T-helper 2 cell treated with Interferon-gamma antibody and Interleukin-4, amounts not matched to agents 100 ng/mL and 5 ng/mL, for 36 hours (primary cell): ENCODE data around the gene MT1B. TPM values are rescaled to one million over a fixed set of nuclear protein-coding genes. Genes with fewer than 3 reads are reported as not detected.
"Not testable (repeated sequence)": the region's sequence is repeated elsewhere in the genome, so short reads cannot be mapped to it uniquely, and the experiment has no call there.

Experiments used
- intact Hi-C: fragments of 100-400 bp; cut with micrococcal nuclease; formaldehyde crosslinking; loops from one replicate; pipeline ENCODE4 v1.15.1; 2023
- total RNA-seq: library from RNA; stranded (reverse); gene quantifications from 2 replicates; pipeline ENCODE4 v1.2.3, GENCODE V29; 2022

Gene MT1B
- total RNA-seq, 1 donor from 2014 or later, result not detected

DNA sequence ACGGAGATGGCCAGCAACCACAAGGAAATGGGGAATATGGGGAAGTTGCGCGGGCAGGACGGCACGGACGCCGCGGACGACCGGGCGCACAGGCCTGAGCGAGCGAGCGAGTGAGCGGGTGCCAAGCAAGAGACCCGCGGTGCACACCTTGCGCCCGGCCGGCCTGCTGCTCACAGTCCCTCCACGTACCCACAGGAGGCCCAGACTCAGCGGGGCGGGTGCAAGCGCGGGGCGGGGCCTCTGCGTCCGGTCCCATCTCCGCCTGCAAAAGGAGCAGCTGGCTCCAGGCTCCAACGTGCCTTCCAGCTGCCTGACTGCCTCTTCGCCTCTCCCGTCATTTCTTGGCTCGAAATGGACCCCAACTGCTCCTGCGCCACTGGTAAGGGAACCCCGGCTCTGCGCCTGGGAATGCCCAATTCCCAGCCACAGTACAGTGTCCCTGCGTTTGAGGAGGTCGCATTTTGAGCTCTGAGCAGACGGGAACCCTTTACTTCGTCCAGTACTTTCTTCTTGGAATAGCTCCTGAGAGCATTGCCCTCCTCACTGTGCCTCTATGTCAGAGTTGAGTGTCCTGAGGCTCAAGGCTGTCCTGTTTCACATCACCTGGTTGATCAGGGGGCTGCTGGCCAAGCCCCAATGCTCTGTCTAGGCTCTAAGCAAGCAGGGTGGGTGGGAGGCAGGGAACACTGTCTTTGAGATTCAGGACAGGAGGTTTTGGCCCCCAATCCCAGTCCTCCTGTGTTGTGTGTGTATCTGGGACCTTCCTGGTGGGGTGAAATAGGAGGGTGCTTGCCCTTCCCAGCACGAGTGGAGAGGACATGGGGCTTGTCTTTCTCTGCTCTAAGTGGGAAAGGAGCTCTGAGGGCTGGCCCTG, 34.2 kb upstream of the MT1B start:
- intact Hi-C loops, result loop anchor here (1.0 to 2.0 kb wide), 2 partner anchors 9 to 21 kb away; partner anchors contain the start of genes MT1A and MT2A

DNA sequence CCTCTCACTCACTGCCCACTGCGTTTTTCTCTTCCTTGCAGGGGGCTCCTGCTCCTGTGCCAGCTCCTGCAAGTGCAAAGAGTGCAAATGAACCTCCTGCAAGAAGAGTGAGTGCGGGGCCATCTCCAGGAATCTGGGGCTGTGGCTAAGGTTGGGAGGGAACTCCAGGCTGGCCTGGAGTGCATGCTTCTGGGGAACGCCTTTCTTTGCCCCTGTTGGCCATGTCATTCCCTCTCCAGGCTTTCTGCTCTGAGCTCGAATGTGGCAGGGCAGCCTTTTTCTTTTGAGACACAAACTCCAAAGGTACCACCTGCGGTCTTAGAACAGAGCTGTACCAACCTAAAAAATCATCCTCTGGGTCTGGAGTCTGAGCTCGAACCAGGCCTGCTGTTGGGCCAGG, 33.5 kb upstream of the MT1B start:
- intact Hi-C loops, result no loop called here

DNA sequence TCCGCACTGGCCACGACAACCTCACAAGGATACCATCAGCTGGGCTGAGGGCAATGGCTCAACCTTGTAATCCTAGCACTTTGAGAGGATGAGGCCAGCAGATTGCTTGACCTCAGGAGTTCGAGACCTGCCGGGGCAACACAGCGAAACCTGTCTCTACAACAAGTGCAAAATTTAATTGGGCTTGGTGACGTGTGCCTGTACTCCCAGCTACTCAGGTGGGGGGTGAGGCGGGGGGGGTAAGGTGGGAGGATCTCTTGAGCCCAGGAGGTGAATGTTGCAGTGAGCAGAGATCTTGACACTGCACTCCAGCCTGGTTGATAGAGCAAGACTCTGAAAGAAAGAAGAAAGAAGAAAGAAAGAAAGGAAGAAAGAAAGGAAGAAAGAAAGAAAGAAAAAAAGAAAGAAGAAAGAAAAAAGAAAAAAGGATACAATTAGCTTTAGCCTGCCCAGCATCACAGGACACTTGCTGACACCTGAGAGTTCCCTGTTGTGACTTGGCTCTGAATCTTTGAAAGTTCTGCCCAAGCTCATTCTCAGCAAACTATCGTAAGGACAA, 31.3 kb upstream of the MT1B start:
- intact Hi-C loops, result no loop called here

DNA sequence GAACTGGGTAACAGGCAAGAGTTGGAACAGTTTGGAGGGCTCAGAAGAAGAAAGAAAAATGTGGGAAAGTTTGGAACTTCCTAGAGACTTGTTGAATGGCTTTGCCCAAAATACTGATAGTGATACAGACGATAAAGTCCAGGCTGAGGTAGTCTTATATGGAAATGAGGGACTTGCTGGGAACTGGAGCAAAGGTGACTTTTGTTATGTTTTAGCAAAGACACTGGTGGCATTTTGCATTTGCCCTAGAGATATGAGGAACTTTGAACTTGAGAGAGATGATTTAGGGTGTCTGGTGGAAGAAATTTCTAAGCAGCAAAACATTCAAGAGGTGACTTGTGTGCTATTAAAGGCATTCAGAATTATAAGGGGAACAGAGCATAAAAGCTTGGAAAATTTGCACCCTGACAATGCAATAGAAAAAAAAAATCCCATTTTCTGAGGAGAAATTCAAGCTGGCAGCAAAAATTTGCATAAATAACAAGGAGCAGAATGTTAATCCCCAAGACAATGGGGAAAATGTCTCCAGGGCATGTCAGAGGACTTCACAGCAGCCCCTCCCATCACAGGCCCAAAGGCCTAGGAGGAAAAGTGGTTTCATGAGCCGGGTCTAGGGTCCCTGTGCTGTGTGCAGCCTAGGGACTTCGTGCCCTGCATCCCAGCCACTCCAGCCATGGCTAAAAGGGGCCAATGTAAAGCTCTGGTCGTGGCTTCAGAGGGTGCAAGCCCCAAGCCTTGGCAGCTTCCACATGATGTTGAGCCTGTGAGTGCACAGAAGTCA, 29.8 kb upstream of the MT1B start:
- intact Hi-C loops, result not testable (repeated sequence)

DNA sequence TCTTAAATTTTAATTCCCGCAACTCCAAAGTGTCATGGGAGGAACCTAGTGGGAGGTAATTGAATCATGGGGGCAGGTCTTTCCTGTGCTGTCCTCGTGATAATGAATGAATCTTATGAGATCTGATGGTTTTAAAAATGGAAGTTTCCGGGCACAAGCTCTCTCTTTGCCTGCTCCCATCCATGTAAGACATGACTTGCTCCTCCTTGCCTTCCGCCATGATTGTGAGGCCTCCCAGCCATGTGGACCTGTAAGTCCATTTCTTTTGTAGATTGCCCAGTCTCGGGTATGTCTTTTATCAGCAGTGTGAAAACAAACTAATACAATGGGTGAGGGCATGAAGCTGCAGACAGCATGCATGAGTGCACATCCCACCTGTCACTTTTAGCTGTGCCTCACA, 28.5 kb upstream of the MT1B start:
- intact Hi-C loops, result not testable (repeated sequence)

DNA sequence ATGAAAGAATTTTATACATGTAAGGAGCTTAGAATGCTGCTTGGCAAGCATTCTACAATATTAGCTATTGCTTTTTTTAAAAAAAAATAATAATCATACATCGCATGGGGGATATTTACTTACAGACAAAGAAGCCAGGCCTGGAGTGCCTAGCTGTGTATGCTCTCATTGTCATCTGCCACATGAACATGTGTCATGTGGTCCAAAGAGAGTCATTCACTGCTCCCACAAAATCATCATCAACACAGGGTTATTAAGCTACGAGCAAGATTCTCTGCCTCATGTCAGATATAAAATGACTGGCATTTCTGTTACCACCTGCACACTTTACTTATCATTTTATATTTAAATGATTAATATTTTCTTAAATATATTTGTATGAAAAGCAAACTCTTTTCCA, 28.0 kb upstream of the MT1B start:
- intact Hi-C loops, result loop anchor here (2.0 kb wide), 1 partner anchor 19 kb away; no protein-coding TSS in a partner anchor

DNA sequence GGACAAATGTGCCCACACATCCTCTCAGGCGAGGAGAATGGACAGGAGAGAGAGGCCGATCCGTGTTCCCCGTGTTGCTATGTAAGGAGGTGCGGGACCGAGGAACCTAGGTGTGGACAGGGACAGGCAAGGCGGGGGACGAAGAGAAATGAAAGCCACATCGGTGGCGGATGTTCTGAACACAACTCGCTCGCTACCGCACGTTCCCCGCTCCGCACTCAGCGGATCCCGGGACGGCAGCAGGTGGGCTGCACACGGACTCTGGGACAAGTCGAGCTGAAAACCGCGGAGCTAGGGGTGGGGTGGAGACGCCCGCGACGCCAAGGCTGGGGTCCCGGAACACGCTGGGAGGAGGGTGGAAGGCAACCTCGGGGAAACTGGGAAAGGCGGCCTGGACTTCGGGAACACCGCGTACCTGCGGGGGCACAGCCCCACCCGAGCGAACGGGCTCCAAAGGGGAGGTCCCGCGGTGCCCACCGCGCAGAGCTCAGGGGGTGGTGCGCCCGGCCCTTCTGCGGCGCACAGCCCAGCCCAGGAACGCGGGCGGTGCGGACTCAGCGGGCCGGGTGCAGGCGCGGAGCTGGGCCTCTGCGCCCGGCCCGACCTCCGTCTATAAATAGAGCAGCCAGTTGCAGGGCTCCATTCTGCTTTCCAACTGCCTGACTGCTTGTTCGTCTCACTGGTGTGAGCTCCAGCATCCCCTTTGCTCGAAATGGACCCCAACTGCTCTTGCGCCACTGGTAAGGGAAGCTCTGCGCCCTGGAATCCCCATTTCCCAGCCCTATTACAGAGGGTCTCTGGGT, 26.3 kb upstream of the MT1B start, which contains the start of gene MT1E:
Gene MT1E (plus strand): TSS at position 642 of the 803 bp plus-strand sequence. CDS start 71 bp downstream, at position 713.
- intact Hi-C loops, result loop anchor here (1.0 to 2.0 kb wide), 3 partner anchors 17 to 57 kb away; partner anchors contain the start of genes MT1X and MT2A

DNA sequence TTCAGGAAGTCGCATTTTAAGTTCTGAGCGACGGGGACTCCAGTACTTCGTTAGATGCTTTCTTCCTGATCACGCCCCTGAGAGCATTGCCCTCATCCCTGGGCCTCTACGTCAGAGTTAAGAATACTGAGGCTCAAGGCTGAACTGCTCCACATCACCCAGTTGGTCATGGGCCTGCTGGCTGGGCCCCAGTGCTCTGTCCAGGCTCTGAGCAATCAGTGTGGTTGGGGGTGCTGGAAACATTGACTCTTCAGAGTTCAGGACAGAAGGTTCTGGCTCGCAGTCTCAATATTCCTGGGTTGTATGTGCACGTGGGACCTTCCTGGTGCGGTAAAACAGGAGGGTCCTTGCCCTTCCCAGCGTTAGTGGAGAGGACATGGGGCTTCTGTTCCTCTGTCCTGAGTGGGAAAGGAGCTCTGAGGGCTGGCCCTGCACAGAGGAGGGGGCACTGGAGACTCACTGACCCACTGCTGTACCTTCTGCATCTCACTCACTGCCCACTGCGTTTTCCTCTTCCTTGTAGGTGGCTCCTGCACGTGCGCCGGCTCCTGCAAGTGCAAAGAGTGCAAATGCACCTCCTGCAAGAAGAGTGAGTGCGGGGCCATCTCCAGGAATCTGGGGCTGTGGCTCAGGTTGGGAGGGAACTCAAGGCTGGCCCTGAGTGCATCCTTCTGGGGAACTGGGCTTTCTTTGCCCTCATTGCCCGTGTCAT, 25.6 kb upstream of the MT1B start:
- intact Hi-C loops, result loop anchor here (1.0 to 2.0 kb wide), 3 partner anchors 17 to 56 kb away; partner anchors contain the start of genes MT1X and MT2A

DNA sequence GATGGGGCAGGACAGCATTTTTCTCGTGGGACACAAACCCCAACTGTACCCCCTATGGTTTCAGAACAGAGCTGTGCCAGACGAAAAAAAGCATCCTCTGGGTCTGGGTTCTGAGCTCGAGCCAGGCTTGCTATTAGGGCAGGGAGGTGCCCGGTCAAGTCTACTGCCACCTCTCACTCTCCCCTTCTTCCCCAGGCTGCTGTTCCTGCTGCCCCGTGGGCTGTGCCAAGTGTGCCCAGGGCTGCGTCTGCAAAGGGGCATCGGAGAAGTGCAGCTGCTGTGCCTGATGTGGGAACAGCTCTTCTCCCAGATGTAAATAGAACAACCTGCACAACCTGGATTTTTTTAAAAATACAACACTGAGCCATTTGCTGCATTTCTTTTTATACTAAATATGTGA, 25.0 kb upstream of the MT1B start:
- intact Hi-C loops, result no loop called here

DNA sequence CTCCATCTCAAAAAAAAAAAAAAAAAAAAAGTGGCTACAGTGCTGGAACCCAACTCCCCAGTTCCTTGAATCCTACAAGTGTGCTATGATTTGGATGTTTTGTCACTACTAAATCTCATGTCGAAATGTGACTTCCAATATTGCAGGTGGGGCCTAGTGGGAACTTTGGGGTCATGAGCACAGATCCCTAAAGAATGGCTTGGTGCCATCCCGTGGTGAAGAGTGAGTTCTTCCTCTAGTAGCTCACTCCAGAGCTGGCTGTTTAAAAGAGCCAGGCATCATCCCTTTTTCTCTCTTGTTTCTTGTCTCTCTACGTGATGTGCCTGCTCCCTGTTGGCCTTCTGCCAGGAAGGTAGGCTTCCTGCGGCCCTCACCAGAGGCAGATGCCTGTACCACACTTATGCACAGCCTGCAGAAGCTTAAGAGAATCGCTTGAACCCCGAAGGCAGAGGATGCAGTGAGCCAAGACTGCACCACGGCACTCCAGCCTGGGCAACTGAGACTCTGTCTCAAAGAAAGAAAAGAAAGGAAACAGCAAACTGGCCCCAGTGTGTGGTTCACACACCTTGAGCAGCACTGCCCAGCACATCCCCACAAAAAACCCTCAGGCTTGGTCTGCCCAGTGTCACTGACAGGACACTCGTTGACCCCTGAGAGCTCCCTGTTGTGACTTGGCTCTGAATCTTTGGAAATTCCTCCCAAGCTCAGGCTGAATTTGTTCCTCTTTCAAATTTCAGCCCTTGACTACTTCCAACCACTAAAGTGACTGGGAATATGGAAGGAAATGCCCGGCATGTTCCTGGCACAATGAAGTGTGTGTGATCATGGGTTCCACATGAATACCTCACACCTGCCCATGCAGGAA, 23.0 kb upstream of the MT1B start:
- intact Hi-C loops, result no loop called here

DNA sequence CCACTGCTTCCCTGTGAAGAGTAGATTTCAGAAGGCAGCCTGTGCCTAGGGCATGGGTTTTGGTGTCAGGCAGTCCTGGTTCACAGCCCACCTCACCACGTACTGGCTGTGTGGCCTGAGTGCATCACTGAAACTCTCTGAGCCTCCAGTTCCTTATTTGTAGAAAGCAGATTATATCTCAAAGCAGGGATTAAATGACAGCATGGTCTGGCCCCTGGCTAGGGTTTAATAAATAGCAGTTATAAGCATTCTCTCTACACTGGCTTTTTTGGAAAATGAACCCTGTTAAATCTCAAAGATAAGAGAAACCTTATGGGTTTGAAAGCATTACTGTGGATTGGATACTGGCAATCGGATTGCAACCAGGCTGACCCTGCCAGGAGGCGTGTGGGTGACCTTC, 22.2 kb upstream of the MT1B start:
- intact Hi-C loops, result no loop called here

DNA sequence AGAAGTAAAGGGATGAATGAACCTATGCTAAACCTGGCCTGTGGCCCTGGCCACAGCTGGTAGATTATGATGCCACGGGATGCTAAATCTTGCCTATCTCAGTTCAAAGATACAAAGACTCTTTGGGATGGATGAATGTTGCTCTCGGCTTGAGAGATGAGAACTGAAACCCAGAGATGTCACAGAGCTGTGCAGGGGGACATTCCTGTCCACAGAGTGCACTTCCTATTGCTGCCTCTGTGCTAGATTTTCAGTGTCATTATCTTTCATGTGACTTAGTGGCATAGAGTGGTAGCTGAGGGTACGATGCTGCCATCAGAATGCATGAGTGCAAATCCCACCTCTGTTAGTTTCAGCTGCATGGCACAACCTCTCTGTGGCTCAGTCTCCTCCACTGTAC, 21.6 kb upstream of the MT1B start:
- intact Hi-C loops, result no loop called here

DNA sequence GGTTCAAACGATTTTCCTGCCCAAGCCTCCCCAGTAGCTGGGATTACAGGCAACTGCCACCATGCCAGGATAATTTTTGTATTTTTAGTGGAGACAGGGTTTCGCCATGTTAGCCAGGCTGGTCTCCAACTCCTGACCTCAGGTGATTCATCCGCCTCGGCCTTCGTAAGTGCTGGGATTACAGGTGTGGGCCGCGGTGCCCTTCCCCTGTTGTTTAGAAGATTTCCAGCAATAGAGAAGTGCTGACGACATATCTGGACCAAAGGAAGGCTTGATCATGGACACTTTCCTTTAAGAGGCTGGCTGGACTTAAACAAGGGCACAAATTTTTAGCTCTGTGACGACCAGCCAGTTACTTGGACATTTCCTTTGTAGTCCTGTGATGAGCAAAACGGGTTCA, 20.5 kb upstream of the MT1B start:
- intact Hi-C loops, result no loop called here

DNA sequence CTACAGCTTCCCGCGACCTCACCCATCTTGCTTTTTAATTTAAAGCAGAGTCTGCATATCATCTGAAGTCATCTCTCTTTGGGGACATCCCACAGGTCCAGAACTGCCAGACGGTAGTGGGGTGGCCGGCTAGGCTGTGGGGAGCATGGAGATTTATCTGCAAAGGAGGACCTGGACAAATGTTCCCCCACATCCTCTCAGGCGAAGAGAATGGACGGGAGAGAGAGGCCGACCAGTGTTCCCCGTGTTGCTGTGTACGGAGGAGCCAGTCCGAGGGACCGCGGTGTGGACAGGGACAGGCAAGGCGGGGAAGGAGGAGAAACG, 19.9 kb upstream of the MT1B start:
- intact Hi-C loops, result no loop called here

DNA sequence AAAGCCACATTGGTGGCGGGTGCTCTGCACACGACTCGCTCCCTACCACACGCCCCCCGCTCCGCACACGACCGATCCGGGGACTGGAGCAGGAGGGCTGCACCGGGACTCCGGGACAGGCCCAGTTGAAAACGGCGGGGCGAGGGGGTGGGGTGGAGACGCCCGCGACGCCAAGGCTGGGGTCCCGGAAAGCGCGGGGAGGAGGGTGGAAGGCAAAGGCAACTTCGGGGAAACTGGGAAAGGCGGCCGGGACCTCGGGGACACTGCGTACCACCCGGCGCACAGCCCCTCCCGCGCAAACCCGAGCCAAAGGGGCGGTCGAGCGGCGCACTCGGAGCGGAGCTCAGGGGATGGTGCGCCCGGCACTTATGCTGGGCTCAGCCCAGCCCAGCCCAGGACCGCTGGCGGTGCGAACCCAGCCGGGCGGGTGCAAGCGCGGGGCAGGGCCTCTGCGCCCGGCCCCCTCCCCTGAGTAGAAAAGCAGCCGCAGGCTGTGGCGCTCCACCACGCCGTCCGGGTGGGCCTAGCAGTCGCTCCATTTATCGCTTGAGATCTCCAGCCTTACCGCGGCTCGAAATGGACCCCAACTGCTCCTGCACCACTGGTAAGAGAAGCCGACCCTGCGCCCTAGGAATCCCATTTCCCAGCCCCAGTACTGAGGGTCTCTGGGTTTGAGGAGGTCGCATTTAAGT, 19.4 kb upstream of the MT1B start, which contains the start of gene MT1M:
Gene MT1M (plus strand): TSS at position 504 of the 692 bp plus-strand sequence. CDS start 73 bp downstream, at position 577.
- intact Hi-C loops, result no loop called here

DNA sequence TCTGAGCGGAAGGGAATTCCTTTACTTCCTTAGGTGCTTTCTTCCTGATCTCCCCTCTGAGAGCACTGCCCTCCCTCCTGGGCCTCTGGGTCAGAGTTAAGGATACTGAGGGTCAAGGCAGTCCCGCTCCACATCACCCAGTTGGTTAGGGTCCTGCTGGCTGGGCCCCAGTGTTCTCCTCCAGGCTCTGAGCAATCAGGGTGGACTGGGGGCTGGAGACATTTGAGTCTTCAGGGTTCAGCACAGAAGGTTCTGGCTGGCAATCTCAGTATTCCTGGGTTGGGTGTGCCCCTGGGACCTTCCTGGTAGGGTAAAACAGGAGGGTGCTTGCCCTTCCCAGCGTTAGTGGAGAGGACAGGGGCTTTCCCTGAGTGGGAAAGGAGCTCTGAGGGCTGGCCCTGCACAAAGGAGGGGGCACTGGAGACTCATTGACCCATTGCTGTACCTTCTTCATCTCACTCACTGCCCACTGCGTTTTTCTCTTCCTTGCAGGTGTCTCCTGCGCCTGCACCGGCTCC, 18.8 kb upstream of the MT1B start:
- intact Hi-C loops, result no loop called here

DNA sequence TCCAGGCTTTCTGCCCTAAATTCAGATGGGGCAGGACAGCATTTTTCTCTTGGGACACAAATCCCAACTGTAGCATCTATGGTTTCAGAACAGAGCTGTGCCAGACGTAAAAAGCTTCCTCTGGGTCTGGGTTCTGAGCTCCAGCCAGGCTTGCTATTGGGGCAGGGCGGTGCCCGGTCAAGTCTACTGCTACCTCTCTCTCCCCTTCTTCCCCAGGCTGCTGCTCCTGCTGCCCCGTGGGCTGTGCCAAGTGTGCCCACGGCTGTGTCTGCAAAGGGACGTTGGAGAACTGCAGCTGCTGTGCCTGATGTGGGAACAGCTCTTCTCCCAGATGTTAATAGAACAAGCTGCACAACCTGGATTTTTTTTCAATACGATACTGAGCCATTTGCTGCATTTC, 18.2 kb upstream of the MT1B start:
- intact Hi-C loops, result no loop called here

DNA sequence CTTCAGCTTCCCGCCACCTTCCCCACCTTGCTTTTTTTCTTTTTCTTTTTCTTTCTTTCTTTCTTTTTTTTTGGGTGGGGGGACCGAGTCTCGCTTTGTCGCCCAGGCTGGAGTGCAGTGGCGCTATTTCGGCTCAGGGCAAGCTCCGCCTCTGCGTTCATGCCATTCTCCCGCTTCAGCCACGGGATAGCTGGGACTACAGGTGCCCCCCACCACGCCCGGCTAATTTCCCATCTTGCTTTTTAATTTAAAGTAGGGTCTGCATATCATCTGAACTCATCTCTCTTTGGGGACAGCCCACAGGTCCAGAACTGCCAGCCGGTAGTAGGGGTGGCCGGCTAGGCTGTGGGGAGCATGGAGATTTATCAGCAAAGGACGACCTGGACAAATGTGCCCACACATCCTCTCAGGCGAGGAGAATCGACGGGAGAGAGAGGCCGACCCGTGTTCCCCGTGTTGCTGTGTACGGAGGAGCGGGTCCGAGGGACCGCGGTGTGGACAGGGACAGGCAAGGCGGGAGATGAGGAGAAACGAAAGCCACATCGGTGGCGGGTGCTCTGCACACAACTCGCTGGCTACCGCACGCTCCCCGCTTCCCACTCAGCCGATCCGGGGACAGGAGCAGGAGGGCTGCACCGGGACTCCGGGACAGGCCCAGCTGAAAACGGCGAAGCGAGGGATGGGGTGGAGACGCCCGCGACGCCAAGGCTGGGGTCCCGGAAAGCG, 16.8 kb upstream of the MT1B start:
- intact Hi-C loops, result no loop called here
